NCI-H774 (cell line): ENCODE results near the gene FAM20C.
"Not testable (repeated sequence)": the region's sequence is repeated elsewhere in the genome, so short reads cannot be mapped to it uniquely, and the experiment has no call there.

Experiments
- DNase-seq: peaks from one replicate; lab custom pipeline; 2025; lab: John Stamatoyannopoulos, UW

The FAM20C gene

GRCh38 chr7:293681-294439, 101.5 kb downstream of the FAM20C start:
- DNase-seq = no peak

GRCh38 chr7:294440-295154, 102.2 kb downstream of the FAM20C start:
- no peak for DNase-seq

- no peak for DNase-seq
These were observed 103.1 kb downstream of the FAM20C start for GRCh38 chr7:295155-296154.

GRCh38 chr7:296373-296945, 104.1 kb downstream of the FAM20C start:
- DNase-seq = no peak

GRCh38 chr7:297141-297540, 104.8 kb downstream of the FAM20C start:
- not testable (repeated sequence) for DNase-seq

GRCh38 chr7:297611-298374, 105.4 kb downstream of the FAM20C start:
- DNase-seq = no peak

GRCh38 chr7:298375-298702, 106.0 kb downstream of the FAM20C start:
- DNase-seq = no peak

- no peak for DNase-seq
These were observed 106.4 kb downstream of the FAM20C start for GRCh38 chr7:298743-299142.

GRCh38 chr7:299169-299568, 106.8 kb downstream of the FAM20C start:
- no peak for DNase-seq

- DNase-seq = no peak
These were observed 107.3 kb downstream of the FAM20C start for GRCh38 chr7:299628-300027.

- no peak for DNase-seq
These were observed 107.7 kb downstream of the FAM20C start for GRCh38 chr7:300048-300447.

GRCh38 chr7:300546-301290, 108.3 kb downstream of the FAM20C start:
- DNase-seq = no peak

GRCh38 chr7:301291-302053, 109.1 kb downstream of the FAM20C start:
- no peak for DNase-seq

- no peak for DNase-seq
These were observed 110.0 kb downstream of the FAM20C start for GRCh38 chr7:302054-302992.

GRCh38 chr7:303425-303824, 111.1 kb downstream of the FAM20C start:
- no peak for DNase-seq

GRCh38 chr7:303884-304573, 111.7 kb downstream of the FAM20C start:
- DNase-seq = no peak

- no peak for DNase-seq
These were observed 112.4 kb downstream of the FAM20C start for GRCh38 chr7:304574-305409.
